ENCODE measurements around the gene B4GALT1.

DNA sequence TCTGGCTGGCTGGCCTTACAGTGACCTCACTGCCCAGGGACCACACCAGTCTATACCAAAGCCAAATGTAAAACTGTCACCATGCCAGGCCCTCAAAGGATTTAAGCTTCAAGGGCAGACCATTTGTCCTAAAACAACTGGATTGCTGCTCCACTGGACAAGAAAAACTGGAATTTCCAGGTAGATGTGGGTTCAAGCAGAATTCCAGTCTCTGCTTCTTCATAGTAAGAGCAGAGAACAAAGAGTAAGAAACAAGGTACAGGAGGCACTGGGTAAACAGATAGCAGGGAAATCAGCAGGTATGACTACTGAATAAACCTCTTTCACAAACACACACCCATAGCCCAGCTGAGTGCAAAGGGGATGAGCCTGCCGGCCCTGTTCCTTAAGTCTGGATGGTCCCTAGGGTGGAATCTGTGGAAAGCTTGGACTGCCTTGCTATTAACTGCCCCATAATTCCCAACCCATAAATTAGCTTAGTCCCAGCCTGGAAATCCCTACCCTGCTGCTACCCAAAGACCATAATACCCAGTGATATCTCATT is 5.5 kb downstream of the B4GALT1 start:
- TF ChIP-seq POLR2A (IDR thresholded peaks at IDR 0.05; ENCODE audit: low read depth, low read length), result no peak
- no peak for TF ChIP-seq POLR2AphosphoS5 (IDR thresholded peaks at IDR 0.05; ENCODE audit: low read depth, low read length)

Data from GM12892 (cell line).